BLaER1 treated with 17β-estradiol and CSF1 and Interleukin-3, amounts not matched to agents 10 nM and 100 nM (cell line): Measurements from ENCODE around the gene EMP2.

ENCODE experiments used
- H3K27ac ChIP-seq, 11 experiments: shearing (Covaris generic); formaldehyde crosslinking; 2 replicates each; pipeline ENCODE4 v1.8.1; 2022
- H3K27me3 ChIP-seq, 11 experiments: shearing (Covaris generic); formaldehyde crosslinking; 2 replicates each; pipeline ENCODE4 v1.8.1; 2022
- H3K36me3 ChIP-seq, 11 experiments: shearing (Covaris generic); formaldehyde crosslinking; 2 replicates each; pipeline ENCODE4 v1.8.1; 2022
- H3K4me1 ChIP-seq, 10 experiments: shearing (Covaris generic); formaldehyde crosslinking; 2 replicates each; pipeline ENCODE4 v1.8.1; 2022
- H3K4me2 ChIP-seq, 11 experiments: shearing (Covaris generic); formaldehyde crosslinking; 2 replicates each; pipeline ENCODE4 v1.8.1; 2022
- H3K4me3 ChIP-seq, 10 experiments: shearing (Covaris generic); formaldehyde crosslinking; 2 replicates each; pipeline ENCODE4 v1.8.1; 2022
- H3K9ac ChIP-seq, 11 experiments: shearing (Covaris generic); formaldehyde crosslinking; 2 replicates each; pipeline ENCODE4 v1.8.1; 2022
- H3K9me3 ChIP-seq, 11 experiments: shearing (Covaris generic); formaldehyde crosslinking; replicated peaks in 1 of 11; 2 replicates each; pipeline ENCODE4 v1.8.1; 2022
- H4K20me1 ChIP-seq, 11 experiments: shearing (Covaris generic); formaldehyde crosslinking; 2 replicates each; pipeline ENCODE4 v1.8.1; 2022
- Cebpa-rat ChIP-seq, 11 experiments: shearing (Covaris generic); IDR thresholded peaks; 2 replicates each; pipeline ENCODE4 v1.8.1; 2022

Gene EMP2

DNA sequence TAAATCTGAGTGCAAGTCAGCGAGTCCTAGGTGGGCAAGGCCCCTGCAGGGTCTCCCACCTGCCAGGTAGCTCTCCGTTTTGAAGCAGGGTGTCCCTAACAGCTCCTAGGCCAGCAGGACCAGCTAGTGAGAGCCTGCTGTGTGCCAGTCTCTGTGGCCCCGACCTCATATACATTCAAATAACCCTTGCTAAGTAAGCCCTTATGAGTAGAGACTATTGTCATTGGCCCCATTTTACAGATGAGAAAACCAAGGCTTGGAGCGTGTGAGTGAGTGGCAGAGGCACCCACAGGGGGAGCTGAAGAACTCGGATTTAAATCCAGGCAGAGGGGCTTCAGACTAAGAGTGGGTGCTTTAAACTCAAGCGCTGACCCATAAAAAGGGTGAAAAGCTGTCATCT lies 39.7 kb upstream of the EMP2 start:
- H4K20me1 ChIP-seq, result no peaks in the 10 kb centered on the region
- H3K27me3 ChIP-seq, result no peaks in the 10 kb centered on the region
- no peaks in the 10 kb centered on the region for H3K36me3 ChIP-seq
- TF ChIP-seq Cebpa-rat (IDR thresholded peaks at IDR 0.05), result no peak
- no peak overlapping the region for H3K9ac ChIP-seq
- peaks cover 8 to 35% (median 16%) of the 10 kb centered on the region in 10 experiments; a peak in 18 of 20 replicates for H3K4me1 ChIP-seq
- H3K4me2 ChIP-seq, result no peak overlapping the region
- no peak overlapping the region for H3K27ac ChIP-seq
- H3K4me3 ChIP-seq, result no peak overlapping the region
- H3K9me3 ChIP-seq, result no peaks in the 10 kb centered on the region; a peak in 1 of 22 replicates

DNA sequence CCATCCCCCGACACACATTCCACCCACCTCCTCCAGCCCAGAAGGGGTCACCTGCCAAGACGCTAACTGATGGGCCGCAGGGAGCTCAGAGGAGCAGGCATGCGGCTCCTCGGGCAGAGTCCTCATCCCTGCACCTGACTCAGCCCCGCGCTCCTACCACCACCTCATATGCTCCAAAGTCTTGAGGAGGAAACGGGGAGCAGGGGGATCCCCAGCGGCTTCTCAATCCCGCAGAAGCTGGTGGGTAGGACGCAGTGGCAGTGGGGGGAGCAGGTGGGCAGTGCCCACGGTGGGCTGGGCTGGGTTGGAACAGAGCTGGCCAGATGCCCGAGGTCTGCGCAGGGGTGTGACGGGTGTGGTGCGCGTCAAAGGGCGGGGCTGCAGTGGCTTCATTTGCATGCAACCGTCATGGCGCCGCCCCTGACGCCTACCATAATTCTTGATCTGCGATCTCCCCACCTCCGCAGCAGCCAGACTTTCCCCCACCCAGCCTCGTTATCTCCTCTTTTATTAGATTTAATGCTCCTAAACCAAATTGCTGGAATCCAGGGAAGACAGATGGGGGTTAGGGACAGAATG lies 39.0 kb upstream of the EMP2 start:
- peak overlapping the region in 2 of 11 experiments; percentile 14 to 26; a peak in 2 of 22 replicates for H3K4me2 ChIP-seq
- H3K9me3 ChIP-seq, result no peaks in the 10 kb centered on the region
- no peaks in the 10 kb centered on the region for H4K20me1 ChIP-seq
- no peak overlapping the region for H3K4me3 ChIP-seq
- peaks cover 8 to 37% (median 20%) of the 10 kb centered on the region in 10 experiments; a peak in 18 of 20 replicates for H3K4me1 ChIP-seq
- no peaks in the 10 kb centered on the region for H3K36me3 ChIP-seq
- no peak overlapping the region for H3K27ac ChIP-seq
- TF ChIP-seq Cebpa-rat (IDR thresholded peaks at IDR 0.05), result no peak
- no peaks in the 10 kb centered on the region for H3K27me3 ChIP-seq
- H3K9ac ChIP-seq, result no peak overlapping the region

DNA sequence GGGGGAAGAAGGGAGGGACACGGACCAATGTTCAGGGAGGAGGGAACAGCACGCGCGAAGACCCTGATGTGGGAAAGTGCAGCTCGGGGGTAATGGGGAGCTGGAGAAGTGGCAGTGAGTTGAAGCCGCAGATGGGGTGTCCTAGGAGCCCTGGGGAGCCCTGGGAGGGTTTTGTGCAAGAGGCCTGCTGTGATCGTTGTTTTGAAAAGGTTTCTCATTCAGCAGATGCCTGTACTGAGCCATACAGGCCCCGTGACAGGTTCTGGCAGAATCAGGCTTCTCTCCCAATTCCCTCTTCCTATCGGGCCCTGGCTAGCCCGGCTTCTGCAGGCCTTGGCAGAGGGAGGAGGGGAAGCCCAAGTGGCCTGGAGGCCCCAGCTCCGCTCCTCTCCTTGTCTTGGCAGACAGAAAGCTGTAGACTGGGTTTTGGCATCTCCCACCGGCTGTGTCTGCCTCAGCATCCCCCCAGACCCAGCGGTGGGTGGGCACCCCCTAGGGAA lies 38.4 kb upstream of the EMP2 start:
- Histone ChIP-seq H3K9me3 (no peaks in the 10 kb centered on the region), H3K4me1 (peaks cover 11 to 37% (median 23%) of the 10 kb centered on the region in 10 experiments; a peak in 18 of 20 replicates), H4K20me1 (no peaks in the 10 kb centered on the region), H3K27me3 (no peaks in the 10 kb centered on the region), H3K36me3 (no peaks in the 10 kb centered on the region), H3K27ac (no peak overlapping the region), H3K9ac (no peak overlapping the region), H3K4me3 (no peak overlapping the region), H3K4me2 (no peak overlapping the region)
- TF ChIP-seq Cebpa-rat (IDR thresholded peaks at IDR 0.05), result no peak

DNA sequence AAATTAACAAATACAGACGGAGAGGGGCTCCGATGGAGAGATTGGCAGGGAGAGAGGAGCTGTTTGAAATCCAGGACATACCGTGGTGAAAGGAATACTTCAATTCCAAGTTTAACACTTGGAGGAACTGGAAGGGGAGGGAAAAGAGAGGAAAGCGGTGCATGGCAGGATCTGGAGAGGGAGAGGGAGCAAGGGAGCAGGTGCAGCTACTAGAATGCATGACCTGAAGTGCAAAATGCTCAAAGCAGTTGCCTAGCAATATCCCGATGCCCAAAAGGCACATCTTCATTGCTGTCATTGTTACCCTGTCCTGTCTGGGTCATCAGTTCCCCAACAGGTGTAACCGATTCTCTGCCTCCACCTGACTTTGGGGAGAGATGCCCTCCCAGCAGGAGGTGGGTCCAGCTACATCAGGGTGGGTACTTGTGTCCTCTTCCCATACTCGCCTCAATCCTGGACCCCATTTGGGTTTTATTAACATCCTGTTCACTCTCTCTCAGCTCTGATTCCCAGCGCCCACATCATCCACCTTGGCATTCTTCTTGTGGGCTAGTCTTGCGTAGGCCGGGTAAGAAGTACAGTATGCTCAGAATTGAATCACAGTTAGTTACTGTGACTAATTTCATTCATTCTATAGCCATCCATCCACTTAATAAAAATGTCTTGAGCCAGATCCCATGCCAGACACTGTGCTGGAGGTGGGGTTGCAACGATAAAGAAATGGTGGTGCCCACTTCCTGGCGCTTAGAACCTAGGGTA lies 37.4 kb upstream of the EMP2 start:
- peak overlapping the region in 9 of 11 experiments; percentile 29 to 71 (median 41); a peak in 14 of 22 replicates for H3K4me2 ChIP-seq

DNA sequence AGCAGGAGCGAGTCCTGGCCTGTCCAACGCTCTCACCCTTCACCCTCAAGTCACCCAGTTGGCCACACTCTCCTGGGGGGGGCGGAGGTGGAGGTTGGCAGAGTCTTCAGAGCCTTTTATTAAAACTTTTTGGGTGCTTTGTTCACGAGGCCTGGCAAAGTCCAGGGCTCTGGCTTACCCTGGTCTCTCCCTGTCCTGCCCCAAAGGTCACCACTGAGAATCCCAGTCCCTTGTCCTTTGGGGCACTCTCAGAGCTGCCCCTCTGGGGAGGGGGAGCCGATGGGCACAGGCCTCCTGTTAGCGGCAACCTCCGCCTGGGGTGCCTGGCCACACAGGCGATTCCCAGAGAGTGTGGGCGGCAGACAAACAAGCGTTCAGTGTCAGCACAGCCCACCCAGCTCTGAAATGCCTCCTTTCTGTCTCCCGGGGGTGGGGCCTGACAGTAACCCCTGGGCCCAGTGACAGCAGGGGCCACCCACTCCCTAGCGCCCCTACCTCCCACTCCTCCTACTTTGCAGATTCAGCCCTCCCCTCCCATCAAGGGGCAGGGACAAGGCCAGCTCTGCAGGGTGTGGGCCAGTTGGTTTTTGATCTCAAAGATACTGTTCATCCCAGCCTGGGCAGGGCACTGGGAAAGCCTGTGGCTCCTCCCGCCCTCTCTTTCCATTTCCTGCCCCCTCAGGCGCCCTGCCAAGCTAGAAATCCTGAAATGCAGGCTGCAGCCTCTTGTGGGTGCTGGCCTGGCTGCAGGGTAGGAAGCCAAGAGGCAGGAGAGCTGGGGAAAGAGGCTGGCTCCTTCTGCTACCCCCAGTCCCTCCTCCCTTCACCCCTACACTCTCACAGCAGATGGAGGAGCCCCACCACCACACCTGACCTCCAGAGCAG lies 36.6 kb upstream of the EMP2 start:
- peaks cover 18 to 51% (median 39%) of the 10 kb centered on the region in 10 experiments for H3K4me1 ChIP-seq
- H3K4me3 ChIP-seq, result no peak overlapping the region
- H4K20me1 ChIP-seq, result no peaks in the 10 kb centered on the region
- H3K36me3 ChIP-seq, result no peaks in the 10 kb centered on the region
- TF ChIP-seq Cebpa-rat (IDR thresholded peaks at IDR 0.05), result no peak
- peak overlapping the region in 10 of 11 experiments; percentile 29 to 71 (median 44); a peak in 17 of 22 replicates for H3K4me2 ChIP-seq
- H3K9ac ChIP-seq, result peak overlapping the region in 2 of 11 experiments; percentile 0 to 40; a peak in 1 of 22 replicates
- no peaks in the 10 kb centered on the region for H3K9me3 ChIP-seq
- H3K27me3 ChIP-seq, result no peaks in the 10 kb centered on the region
- H3K27ac ChIP-seq, result peak overlapping the region in 5 of 11 experiments; percentile 3 to 31 (median 16); a peak in 5 of 22 replicates

More for the DNA sequence above, 37.4 kb upstream of the EMP2 start:
- Histone ChIP-seq H3K27ac (no peak overlapping the region), H3K27me3 (no peaks in the 10 kb centered on the region), H3K36me3 (no peaks in the 10 kb centered on the region), H3K4me3 (no peak overlapping the region), H3K4me1 (peaks cover 15 to 43% (median 31%) of the 10 kb centered on the region in 10 experiments; a peak in 19 of 20 replicates), H3K9me3 (no peaks in the 10 kb centered on the region), H4K20me1 (no peaks in the 10 kb centered on the region), H3K9ac (no peak overlapping the region)
- no peak for TF ChIP-seq Cebpa-rat (IDR thresholded peaks at IDR 0.05)

DNA sequence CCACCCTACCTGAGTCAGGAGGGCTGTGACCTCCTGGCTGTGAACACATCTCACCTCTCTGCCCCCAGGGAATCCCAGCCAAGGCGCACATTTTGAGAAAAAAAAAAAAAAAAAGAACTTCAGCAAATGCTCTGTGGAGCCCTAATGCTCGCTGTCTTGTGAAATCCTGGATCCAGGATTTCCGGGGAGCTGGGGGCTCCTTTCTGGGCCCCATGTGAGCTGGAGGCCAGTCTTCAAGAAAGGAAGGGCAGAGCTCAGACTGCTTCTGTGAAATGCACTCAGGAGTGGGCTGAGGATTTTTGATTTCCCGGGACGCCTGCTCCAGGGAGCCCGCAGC lies 36.0 kb upstream of the EMP2 start:
- Histone ChIP-seq H3K36me3 (no peaks in the 10 kb centered on the region), H3K4me2 (peak overlapping the region in 4 of 11 experiments; percentile 30 to 71 (median 48); a peak in 4 of 22 replicates), H3K27me3 (no peaks in the 10 kb centered on the region), H3K4me1 (peaks cover 20 to 57% (median 45%) of the 10 kb centered on the region in 10 experiments), H3K9me3 (no peaks in the 10 kb centered on the region), H3K9ac (0 out of 22 replicates have a peak overlapping the region, but pooled peaks of 1 of the 11 experiments have one; percentile 0), H3K27ac (peak overlapping the region in 4 of 11 experiments; percentile 3 to 31 (median 15); a peak in 3 of 22 replicates), H4K20me1 (no peaks in the 10 kb centered on the region), H3K4me3 (no peak overlapping the region)
- no peak for TF ChIP-seq Cebpa-rat (IDR thresholded peaks at IDR 0.05)

DNA sequence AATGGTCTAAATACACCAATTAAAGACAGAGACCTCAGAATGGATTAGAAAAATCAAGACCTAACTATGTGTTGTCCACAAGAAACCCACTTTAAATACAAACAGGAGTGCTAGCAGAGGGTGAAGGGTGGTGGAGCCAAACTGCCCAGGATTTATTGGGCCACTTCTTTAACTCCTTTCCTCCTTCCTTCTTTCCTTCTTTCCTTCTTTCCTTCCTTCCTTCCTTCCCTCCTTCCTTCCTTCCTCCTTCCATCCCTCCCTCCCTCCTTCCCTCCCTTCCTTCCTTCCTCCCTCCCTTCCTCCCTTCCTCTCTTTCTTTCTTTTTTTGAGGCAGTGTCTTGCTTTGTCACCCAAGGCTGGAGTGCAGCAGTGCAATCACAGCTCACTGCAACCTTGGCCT lies 34.3 kb upstream of the EMP2 start:
- no peak overlapping the region for H3K4me3 ChIP-seq
- H3K4me2 ChIP-seq, result peak overlapping the region in 7 of 11 experiments; percentile 15 to 32 (median 23); a peak in 6 of 22 replicates
- no peak overlapping the region for H3K9ac ChIP-seq
- no peak for TF ChIP-seq Cebpa-rat (IDR thresholded peaks at IDR 0.05)
- H3K27me3 ChIP-seq, result no peaks in the 10 kb centered on the region
- H3K27ac ChIP-seq, result no peak overlapping the region
- no peaks in the 10 kb centered on the region for H3K9me3 ChIP-seq
- H3K36me3 ChIP-seq, result no peaks in the 10 kb centered on the region
- no peaks in the 10 kb centered on the region for H4K20me1 ChIP-seq
- peaks cover 20 to 73% (median 57%) of the 10 kb centered on the region in 10 experiments for H3K4me1 ChIP-seq

DNA sequence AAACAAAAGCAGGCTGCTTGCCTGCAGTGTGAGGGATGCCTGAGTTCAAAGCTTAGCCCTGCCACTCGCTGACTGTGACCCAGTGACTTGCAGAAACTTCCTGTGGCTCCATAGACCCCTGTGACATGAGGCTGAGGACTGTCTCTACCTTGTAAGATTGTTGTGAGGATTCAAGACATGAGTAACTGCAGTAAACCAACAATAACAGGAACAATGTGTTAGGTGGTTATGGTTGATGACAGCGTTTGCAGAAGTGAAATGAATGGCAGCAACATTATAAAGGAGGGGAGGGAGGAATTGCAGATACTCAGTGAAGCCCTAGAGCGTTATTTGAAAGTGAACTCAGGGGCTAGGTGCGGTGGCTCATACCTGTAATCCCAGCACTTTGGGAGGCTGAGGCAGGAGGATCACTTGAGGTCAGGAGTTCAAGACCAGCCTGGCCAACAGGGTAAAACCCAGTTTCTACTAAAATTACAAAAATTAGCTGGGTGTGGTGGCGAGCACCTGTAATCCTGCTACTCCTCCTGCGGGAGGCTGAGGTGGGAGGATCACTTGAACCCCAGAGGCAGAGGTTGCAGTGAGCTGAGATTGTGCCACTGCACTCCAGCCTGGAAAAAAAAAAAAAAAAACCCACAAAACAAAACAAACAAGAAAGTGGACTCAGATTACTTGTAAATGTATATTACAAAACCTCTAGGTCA lies 33.5 kb upstream of the EMP2 start:
- no peak for TF ChIP-seq Cebpa-rat (IDR thresholded peaks at IDR 0.05)
- Histone ChIP-seq H3K4me2 (peak overlapping the region in 9 of 11 experiments; percentile 2 to 77 (median 46); a peak in 14 of 22 replicates), H3K9ac (peak overlapping the region in 1 of 11 experiments; percentile 15; a peak in 1 of 22 replicates), H3K4me1 (peaks cover 20 to 80% (median 59%) of the 10 kb centered on the region in 10 experiments), H4K20me1 (no peaks in the 10 kb centered on the region), H3K36me3 (no peaks in the 10 kb centered on the region), H3K9me3 (no peaks in the 10 kb centered on the region), H3K27me3 (no peaks in the 10 kb centered on the region), H3K27ac (peak overlapping the region in 7 of 11 experiments; percentile 24 to 72 (median 44); a peak in 10 of 22 replicates), H3K4me3 (no peak overlapping the region)
